HG02571 (cell line): ENCODE results near the gene BRD1.
"Not testable (repeated sequence)": the region's sequence is repeated elsewhere in the genome, so short reads cannot be mapped to it uniquely, and the experiment has no call there.

Experiments used
- ATAC-seq: cut with Tn5 transposase; IDR thresholded peaks from one replicate; pipeline ENCODE4 v1.9.1; 2021; ENCODE audit warnings: mild to moderate bottlenecking, moderate library complexity; ENCODE audit not compliant: unreplicated experiment

The BRD1 gene

DNA sequence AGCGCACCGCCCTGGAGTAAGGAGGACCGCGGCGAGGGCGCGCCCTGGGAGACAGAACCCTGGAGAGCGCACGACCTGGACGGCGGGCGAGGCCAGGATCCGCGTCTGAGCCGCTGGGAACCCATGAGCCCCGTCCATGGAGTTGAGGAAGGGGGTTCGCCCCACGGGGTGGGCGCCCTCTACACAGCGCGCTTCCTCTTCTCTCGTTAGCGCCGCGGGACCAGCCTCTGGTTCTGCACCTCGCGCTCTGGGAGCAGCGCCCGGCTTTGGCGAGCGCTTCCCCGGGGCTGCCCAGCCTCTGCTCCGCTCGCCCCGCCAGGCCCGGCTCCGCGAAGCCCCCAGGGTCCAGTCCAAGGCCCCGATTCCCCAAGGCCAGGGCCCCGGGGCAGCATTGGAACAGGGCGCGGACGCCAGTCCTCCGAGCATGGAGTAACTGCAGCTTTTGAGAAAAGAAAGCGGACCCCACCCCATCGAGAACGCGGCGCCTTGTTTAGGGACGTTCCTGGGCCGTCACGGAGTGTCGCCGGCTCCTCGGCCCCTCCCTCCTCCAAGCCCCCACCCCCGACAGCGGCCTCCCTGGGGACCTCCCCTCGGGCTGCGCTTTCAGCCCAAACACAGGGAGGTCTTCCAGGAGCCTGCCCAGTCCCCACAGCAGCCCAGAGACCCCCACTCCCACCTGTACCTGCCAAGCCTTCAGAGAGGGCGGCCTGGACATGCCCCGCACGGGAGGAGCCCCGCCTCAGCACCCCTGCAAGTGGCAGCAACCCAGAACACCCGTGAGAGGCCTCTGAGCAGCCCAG, 56.2 kb downstream of the BRD1 start:
- ATAC-seq = no peak

- no peak for ATAC-seq
These were observed 57.0 kb downstream of the BRD1 start for GRCh38 chr22:49770547-49771265.

DNA sequence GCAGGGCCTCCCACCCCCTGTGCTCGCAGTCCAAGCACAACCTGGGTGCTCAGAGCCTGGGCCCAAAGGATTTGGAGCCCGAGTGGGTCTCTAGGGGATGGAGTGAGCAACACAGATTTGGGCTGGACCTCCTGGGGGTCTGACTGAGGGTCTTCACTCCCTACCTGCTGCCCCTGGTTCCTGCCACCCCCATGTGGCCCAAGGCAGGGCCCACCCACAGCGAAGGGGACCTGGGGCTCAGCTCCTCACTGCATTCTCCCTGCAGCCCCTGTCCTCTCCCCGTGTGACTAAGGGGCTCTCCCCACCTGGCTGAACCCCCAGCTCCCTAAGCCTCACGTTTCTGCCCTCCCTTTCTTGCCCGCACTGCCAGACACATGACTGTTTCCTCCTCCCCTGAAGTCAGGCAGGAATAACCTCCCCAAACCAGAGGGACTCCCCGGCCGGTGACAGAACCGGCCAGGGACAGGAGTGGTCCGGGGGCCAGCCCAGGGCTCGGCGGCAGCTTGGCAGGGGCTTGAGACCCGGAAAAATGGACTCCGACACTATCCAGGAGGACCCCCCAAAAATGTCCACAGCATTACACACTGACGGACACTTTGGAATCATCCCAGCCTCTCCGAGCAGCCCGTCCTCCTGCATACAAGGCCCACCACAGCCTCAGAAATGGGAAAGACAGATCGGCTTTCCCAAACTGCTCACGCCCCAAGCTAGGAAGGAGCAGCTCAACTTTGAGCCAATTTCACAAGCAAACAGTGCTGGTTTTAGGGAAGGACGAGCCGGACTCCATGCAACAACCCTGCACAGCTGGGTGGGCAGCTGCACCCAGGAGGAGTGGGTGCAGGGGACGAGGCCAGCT, 57.8 kb downstream of the BRD1 start:
- ATAC-seq = no peak

GRCh38 chr22:49768951-49769690, 58.6 kb downstream of the BRD1 start:
- ATAC-seq = no peak

DNA sequence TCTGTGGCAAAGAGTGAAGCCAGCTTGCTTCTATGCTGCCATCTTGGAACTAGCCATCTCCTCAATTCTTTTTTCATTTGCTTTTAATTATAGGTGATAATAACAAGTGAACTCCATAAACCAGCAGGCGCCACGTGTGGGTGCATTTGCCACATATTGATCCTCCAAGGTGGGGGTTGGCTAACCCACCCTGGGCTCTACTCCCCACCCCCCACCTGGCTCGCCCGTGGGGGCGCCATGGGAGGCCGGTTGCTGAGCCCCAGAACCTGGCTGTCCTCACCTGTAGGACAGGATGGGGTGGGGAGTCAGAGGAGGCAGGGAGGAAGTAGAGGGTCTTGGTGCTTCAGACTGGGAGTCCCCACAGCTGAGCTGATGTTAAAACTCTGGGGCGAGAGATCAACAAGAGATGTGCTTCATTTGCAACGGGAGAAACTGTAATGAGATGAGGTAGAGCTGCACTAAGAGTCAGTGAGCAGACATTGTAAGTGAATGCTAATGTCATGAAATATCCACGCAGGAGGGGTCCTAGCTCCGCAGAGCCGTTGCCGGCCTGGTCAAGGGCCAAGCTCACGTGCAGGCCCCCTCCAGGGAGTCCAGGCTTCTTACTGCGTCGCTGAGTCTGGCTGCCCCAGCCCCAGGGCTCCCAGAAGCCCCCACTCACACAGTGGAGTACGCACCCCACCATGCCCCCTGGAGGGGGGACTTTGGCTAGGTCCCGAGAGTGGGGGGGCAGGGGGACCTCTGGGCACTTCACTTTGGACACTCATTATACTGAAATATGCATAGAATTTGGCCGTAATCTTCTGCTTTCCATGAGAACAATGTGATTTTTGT, 59.4 kb downstream of the BRD1 start:
- no peak for ATAC-seq

GRCh38 chr22:49767355-49768062, 60.2 kb downstream of the BRD1 start:
- ATAC-seq = no peak

GRCh38 chr22:49765951-49766350, 61.7 kb downstream of the BRD1 start:
- no peak for ATAC-seq

DNA sequence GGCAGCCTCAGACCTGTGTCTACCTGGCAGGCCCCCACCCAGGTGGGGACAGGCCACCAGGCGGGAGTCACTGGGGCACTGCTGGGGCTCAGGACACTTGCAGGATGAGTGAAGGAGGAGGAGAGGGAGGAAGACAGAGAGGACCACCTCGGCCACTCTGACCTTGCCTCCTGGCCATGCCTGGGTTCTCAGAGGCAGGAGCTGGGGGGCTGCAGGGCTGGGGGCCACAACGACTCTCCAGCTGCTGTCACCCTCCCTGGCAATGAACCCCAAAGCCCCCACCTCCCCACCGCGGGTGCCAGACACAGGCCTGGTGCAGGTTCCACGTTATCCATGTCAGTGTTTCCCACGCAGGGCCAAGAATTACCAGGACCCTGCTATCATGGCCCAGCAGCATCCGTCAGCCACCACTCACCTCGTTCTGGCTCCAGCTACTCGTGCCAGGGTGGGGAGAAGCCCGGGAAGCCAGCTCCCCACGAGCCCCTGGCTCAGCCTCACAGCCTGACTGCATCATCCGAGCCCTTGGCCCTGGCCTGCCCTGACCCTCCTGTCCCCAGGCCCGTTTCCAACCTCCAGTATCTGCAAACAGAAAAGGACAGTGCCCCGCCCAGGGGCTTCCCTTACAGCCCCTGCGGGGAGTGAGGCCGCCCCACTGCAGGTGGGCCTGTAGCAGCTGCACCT, 62.4 kb downstream of the BRD1 start:
- no peak for ATAC-seq

DNA sequence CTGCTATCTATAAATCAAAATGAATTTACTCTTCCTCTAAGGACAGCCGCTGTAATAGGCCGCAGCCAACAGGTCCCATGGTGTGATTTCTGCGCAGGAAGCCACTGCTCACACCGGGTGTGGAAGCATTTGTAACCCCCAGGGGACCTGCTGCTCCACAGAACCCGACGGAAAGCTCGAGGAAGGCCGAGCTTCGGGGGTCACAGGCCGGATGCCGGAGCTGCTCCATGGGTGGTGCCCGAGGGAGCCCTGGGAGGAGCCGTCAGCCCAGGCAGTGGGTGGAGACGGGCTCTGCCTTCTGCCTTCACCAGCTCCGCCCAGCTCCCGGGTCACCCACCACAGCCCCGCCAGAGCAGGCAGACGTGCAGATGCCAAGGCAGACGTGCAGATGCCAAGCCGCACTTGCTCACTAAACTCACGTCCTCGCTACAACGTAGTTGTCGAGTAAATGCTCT, 63.5 kb downstream of the BRD1 start:
- no peak for ATAC-seq

DNA sequence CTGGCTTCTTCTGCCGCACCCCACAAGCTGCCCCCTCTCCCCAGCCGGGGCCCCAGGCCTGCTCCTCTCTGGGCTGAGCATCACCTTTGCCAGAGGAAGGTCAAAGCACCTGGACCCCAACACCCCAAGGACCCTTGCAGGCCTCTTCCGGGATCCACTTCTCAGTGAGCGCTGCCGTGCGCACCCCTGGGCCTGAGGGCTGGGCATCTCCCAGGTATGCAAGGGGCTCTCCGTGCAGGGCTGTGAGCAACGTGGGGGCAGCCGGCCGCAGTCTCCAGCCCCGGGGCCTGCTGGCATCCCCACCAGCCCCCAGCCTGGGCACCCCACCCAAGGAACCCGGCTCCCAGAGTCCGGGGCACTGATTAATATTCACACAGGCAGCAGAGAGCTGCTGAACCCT, 64.0 kb downstream of the BRD1 start:
- ATAC-seq = no peak

DNA sequence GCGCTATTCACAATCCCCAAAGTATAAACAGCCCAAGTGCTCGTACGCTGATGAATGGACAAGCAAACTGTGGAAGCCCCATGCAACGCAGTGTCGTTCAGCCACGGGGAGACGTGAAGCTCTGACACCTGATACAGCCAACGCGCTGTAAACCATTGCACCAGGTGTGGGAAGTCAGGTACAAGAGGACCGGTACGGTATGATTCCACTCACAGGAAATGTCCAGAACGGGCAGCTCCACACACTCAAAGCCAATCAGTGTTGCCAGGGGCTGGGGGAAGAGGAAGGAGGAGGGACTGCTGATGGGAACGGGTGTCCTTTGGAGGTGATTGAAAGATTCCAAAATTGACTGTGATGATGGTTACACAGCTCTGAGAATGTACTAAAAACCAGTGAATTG, 64.5 kb downstream of the BRD1 start:
- no peak for ATAC-seq

DNA sequence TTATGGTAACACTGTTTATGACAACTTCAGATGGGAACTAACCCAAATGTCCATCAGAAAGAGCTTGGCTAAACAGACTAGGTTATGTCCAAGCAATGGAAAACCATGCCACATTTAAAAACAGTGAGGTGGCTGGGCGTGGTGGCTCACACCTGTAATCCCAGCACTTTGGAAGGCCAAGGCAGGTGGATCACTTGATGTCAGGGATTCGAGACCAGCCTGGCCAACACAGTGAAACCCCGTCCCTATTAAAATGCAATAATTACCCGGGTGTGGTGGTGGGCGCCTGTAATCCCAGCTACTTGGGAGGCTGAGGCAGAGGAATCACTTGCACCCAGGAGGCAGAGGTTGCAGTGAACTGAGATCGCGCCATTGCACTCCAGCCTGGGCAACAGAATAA, 65.1 kb downstream of the BRD1 start:
- not testable (repeated sequence) for ATAC-seq

DNA sequence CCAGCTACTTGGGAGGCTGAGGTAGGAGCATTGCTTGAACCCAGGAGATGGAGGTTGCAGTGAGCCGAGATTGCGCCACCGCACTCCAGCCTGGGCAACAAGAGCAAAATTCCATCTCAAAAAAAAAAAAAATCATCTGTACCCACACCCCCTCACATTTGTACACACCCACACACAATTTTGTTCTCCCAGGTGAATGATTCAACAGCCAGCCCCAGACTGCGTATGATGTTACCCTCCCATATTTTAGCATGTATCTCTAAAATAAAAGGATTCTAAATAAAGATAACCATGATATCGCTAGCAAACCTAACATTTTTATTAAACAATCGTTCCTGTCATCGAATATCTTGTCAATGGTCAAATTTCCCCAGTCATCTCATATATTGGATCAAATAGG, 65.8 kb downstream of the BRD1 start:
- no peak for ATAC-seq

GRCh38 chr22:49760630-49761571, 66.8 kb downstream of the BRD1 start:
- peak; percentile 52 for ATAC-seq

DNA sequence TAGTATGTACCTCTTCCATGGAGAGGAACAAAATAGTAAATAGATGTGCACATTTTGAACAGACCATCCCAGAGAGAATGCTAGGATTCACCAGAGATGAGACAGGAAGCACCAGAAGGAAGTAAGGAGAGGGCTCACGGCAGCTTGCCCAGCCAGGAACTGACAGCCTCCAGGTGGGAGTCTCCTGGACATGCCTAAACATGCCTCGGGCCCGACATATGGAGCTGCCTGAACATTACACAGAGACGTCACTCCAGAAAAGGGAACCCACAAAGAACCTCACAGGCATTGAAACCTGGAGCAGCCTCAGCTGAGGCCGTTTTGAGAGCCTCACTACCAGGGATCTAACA, 67.4 kb downstream of the BRD1 start:
- no peak for ATAC-seq

DNA sequence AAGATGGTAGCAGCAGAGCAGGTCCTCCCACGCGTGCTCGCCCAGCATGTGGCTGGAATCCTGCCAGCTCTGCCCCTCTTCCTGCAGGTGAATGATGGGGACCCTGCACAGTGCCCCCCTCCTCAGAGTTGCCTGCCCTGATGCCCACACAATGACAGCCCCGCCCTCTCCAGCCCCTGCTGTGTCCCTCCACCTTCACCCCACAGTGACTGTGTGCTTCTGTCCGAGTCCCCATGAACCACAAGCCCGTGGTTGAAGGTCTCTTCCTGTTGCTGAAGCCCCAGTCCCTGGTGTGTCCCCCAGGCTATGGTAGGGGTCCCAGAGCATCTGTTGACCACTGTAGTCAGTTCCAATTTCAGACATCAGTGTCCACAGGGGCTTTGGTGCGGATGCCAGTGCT, 71.0 kb downstream of the BRD1 start:
- ATAC-seq = no peak

GRCh38 chr22:49756201-49756600, 71.5 kb downstream of the BRD1 start:
- ATAC-seq = no peak

- no peak for ATAC-seq
These were observed 72.1 kb downstream of the BRD1 start for GRCh38 chr22:49755631-49756001.
